ENCODE measurements around the gene HDAC7. TPM values are rescaled to one million over a fixed set of nuclear protein-coding genes. Genes with fewer than 3 reads are reported as not detected.

Gene HDAC7
- total RNA-seq, 1 donor from 2014 or later = 38.8 TPM

- DNase-seq (ENCODE audit: missing footprints) (peak; percentile 93), ATAC-seq (peak; percentile 89)
- intact Hi-C loops (cut with DNase I) = loop anchor here (1.0 kb wide), 1 partner anchor 42 kb away; no protein-coding TSS in a partner anchor
These were observed 60.6 kb downstream of the HDAC7 start, which contains the start of gene RAPGEF3 for GRCh38 chr12:47758834-47759690. TSS of gene RAPGEF3 (minus strand) at chr12:47758880. CDS start at chr12:47758556, 324 bp downstream.

GRCh38 chr12:47758584-47758833 lies 61.2 kb downstream of the HDAC7 start:
- DNase-seq (ENCODE audit: missing footprints) (no peak), ATAC-seq (no peak)
- intact Hi-C loops (cut with DNase I) = no loop called here

GRCh38 chr12:47757840-47758583 lies 61.7 kb downstream of the HDAC7 start:
- intact Hi-C loops (cut with DNase I) = no loop called here
- DNase-seq (ENCODE audit: missing footprints) (peak; percentile 73), ATAC-seq (no peak)

- DNase-seq (ENCODE audit: missing footprints) (no peak), ATAC-seq (no peak)
- intact Hi-C loops (cut with DNase I) = no loop called here
These were observed 62.3 kb downstream of the HDAC7 start for GRCh38 chr12:47757364-47757839.

- intact Hi-C loops (cut with DNase I) = no loop called here
- no peak for DNase-seq (ENCODE audit: missing footprints)
- ATAC-seq = no peak
These were observed 63.8 kb downstream of the HDAC7 start for GRCh38 chr12:47755655-47756562.

GRCh38 chr12:47754881-47755280 lies 64.8 kb downstream of the HDAC7 start:
- ATAC-seq (no peak), DNase-seq (ENCODE audit: missing footprints) (no peak)
- intact Hi-C loops (cut with DNase I) = no loop called here

- no peak for DNase-seq (ENCODE audit: missing footprints)
- ATAC-seq = no peak
- intact Hi-C loops (cut with DNase I) = no loop called here
These were observed 65.6 kb downstream of the HDAC7 start for GRCh38 chr12:47754126-47754525.

GRCh38 chr12:47753021-47754001 lies 66.4 kb downstream of the HDAC7 start:
- intact Hi-C loops (cut with DNase I) = loop anchor here (1.0 kb wide), 1 partner anchor 16 kb away; no protein-coding TSS in a partner anchor
- ATAC-seq (peak; percentile 93), DNase-seq (ENCODE audit: missing footprints) (peak; percentile 93)

- DNase-seq (ENCODE audit: missing footprints) (no peak), ATAC-seq (no peak)
- intact Hi-C loops (cut with DNase I) = no loop called here
These were observed 67.2 kb downstream of the HDAC7 start for GRCh38 chr12:47752552-47752951.

- no peak for ATAC-seq
- intact Hi-C loops (cut with DNase I) = no loop called here
- DNase-seq (ENCODE audit: missing footprints) = no peak
These were observed 67.6 kb downstream of the HDAC7 start for GRCh38 chr12:47752121-47752520.

GRCh38 chr12:47751561-47751960 lies 68.1 kb downstream of the HDAC7 start:
- intact Hi-C loops (cut with DNase I) = no loop called here
- DNase-seq (ENCODE audit: missing footprints) (no peak), ATAC-seq (no peak)

- intact Hi-C loops (cut with DNase I) = no loop called here
- no peak for ATAC-seq
- DNase-seq (ENCODE audit: missing footprints) = no peak
These were observed 68.7 kb downstream of the HDAC7 start for GRCh38 chr12:47750916-47751470.

GRCh38 chr12:47750229-47750798 lies 69.4 kb downstream of the HDAC7 start:
- DNase-seq (ENCODE audit: missing footprints) (no peak), ATAC-seq (no peak)
- intact Hi-C loops (cut with DNase I) = no loop called here

- intact Hi-C loops (cut with DNase I) = no loop called here
- no peak for DNase-seq (ENCODE audit: missing footprints)
These were observed 70.8 kb downstream of the HDAC7 start for GRCh38 chr12:47748899-47749298.

GRCh38 chr12:47748507-47748828 lies 71.2 kb downstream of the HDAC7 start:
- intact Hi-C loops (cut with DNase I) = no loop called here
- no peak for ATAC-seq
- no peak for DNase-seq (ENCODE audit: missing footprints)

More at GRCh38 chr12:47748899-47749298, 70.8 kb downstream of the HDAC7 start:
- ATAC-seq = no peak

- intact Hi-C loops (cut with DNase I) = no loop called here
- ATAC-seq (no peak), DNase-seq (ENCODE audit: missing footprints) (no peak)
These were observed 71.9 kb downstream of the HDAC7 start for GRCh38 chr12:47747596-47748506.

All from Right ventricle myocardium inferior (tissue), 1 donor.